AG10803 (cell line): ENCODE data around the gene NLRC5.

Experiments used
- DNase-seq: peaks from one replicate; pipeline ENCODE4 v3.0.0; 2010; ENCODE audit warnings: low read depth
- H3K4me3 ChIP-seq: 2 replicates; pipeline ENCODE4 v1.5.1; 2011; ENCODE audit warnings: mild to moderate bottlenecking, low read length, control low read depth
- TF ChIP-seq, protein P1 (sequence below): conservative IDR thresholded peaks from 2 replicates; pipeline ENCODE4 v1.5.1; 2011; ENCODE audit warnings: mild to moderate bottlenecking, low read length, control low read depth, inconsistent platforms

NLRC5 gene

DNA sequence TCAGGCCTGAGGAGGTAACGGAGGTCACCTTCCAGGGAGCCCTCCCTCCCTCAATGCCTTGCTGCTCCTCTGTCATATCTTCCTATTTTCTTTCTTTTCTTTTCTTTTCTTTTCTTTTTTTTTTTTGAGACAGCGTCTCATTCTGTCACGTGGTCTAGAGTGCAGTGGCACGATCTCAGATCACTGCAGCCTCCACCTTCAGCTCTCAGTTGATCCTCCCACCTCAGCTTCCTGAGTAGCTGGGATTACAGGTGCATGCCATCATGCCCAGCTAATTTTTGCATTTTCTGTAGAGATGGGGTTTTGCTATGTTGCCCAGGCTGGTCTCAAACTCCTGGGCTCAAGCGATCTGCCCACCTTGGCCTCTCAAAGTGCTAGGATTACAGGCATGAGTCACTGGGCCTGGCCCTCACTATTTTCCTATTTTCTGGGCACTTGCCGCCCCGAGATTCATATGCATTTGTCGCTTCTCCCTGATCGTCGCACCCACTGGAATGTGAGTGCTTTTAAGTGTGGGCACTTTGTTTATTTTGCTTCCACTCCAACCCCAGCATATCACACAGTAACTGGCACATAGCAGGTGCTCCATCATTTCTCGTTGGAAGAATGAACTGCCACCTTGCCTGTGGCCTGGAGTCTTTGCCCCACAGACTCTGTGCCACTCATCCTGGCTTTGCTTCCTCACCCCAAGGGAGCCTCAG is 134.8 kb downstream of the NLRC5 start:
- H3K4me3 ChIP-seq, result no peak overlapping the region
- no peak for DNase-seq
- TF ChIP-seq, protein P1, sequence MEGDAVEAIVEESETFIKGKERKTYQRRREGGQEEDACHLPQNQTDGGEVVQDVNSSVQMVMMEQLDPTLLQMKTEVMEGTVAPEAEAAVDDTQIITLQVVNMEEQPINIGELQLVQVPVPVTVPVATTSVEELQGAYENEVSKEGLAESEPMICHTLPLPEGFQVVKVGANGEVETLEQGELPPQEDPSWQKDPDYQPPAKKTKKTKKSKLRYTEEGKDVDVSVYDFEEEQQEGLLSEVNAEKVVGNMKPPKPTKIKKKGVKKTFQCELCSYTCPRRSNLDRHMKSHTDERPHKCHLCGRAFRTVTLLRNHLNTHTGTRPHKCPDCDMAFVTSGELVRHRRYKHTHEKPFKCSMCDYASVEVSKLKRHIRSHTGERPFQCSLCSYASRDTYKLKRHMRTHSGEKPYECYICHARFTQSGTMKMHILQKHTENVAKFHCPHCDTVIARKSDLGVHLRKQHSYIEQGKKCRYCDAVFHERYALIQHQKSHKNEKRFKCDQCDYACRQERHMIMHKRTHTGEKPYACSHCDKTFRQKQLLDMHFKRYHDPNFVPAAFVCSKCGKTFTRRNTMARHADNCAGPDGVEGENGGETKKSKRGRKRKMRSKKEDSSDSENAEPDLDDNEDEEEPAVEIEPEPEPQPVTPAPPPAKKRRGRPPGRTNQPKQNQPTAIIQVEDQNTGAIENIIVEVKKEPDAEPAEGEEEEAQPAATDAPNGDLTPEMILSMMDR, result no peak

DNA sequence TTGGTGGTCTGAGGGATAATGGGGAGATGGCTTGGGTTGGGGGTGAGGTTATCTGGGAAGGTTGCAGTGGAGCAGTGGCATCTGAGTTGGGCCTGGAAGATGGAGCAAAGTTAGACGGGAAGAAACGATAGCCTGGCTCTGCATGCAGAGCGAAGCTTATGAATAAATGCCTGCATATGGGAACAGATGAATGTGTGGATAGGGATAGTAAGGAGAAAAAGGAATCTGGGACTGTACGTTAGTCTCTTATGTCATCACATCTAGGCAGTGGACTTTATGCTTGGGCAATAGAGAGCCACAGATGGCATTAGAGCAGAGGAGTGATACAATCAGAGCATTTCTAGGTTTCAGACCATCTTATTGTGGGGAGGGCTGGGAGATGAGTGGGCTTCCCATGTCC is 136.0 kb downstream of the NLRC5 start:
- DNase-seq, result no peak
- no peak overlapping the region for H3K4me3 ChIP-seq
- TF ChIP-seq, protein P1, result no peak

DNA sequence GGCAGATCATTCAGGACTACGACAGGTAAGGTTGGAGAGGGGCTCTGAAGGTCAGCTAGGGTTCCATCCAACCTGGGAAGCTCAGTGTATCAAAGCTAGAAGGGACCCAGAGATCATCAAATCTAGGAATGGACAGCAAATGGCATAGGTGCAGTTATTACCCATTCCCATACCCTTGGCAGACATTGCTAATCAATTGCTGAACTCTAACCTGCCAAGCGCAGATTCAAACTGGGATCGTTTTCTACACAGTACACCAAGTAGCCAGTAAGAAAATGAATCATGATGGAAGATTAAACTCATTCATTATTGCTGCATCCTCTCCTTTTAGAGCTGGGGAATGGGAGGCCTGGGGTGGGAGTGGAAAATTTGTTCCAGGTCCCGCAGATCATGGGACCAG is 136.6 kb downstream of the NLRC5 start:
- TF ChIP-seq, protein P1, result no peak
- no peak overlapping the region for H3K4me3 ChIP-seq
- no peak for DNase-seq

DNA sequence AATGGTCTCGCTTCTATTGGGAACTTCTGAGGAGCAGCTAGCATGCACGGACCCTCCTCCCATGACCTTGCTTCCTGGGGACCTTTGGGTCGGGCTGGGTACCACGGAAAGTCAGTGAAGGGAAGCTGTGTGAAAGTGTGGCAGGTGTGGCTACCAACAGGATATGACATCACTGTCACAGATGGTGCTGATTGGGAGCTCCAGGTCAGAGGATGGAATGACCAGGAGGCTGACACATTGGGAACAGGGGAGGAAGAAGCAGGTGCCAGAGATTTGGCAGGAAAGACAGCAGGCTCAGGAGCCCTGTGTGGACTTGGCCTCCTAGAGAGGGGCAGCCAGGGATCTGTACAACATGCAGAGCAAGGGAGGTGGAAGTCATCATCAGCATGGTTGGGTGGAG is 137.1 kb downstream of the NLRC5 start:
- TF ChIP-seq, protein P1, result no peak
- no peak overlapping the region for H3K4me3 ChIP-seq
- DNase-seq, result no peak

DNA sequence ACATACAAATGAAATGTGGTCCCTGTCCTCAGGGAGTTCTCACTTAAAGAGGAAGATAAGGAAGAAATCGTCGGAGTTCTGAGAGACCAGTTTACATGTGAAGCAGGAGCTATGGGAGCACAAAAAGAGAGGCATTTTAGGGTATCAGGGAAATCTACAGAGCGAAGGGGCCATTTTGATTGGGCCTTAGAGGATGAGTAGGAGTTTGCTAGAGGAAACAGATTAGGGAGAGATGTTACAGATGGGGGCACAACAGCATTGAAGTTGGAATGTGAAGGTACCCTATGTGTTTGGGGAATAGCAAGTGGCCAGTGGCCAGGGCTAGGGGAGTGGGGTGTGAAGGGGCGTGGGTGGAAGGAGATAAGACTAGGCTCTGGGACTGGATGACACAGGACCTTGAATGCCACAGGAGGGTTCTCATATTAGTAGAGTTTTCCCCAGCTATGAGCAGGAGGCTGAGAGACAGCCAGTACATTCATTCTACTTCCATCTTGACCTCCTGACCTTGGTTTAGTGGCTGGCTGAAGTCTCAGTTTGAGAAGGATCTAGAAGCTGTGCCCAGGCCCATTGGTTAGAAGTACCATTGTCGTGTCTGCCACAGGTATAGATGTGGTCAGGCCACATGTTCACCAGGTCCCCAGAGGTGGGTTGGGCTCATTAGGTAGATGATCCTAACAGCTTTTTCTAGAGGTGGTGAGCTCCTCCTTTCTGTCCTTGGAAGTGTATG is 137.8 kb downstream of the NLRC5 start:
- no peak overlapping the region for H3K4me3 ChIP-seq
- DNase-seq, result no peak
- TF ChIP-seq, protein P1, result no peak

DNA sequence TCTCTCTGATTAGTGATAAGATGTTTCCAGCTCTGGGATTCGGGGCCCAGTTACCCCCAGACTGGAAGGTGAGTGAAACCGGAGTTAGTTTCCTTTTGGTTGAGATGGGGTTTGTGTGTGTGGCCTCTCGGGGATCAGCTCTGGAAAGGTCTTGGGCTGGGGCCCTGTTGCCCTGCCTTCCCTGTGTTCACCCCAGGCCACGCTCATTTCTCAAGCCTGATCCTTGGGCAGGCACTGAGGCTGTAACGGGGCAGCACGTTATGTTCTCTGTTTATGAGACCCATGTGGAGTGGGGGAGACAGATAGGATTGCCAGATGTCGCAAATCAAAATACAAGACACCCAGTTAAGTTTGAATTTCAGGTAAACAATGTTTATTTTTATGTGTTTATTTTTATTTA is 138.5 kb downstream of the NLRC5 start:
- no peak overlapping the region for H3K4me3 ChIP-seq
- TF ChIP-seq, protein P1, result no peak
- DNase-seq, result no peak
